HG02938 (cell line): Measurements from ENCODE around the gene SERPINB12.

Experiments
- ATAC-seq: cut with Tn5 transposase; IDR thresholded peaks from one replicate; pipeline ENCODE4 v1.9.1; 2021; ENCODE audit warnings: mild to moderate bottlenecking, moderate library complexity; ENCODE audit not compliant: unreplicated experiment

Gene SERPINB12

GRCh38 chr18:63591725-63592124 is 49.6 kb downstream of the SERPINB12 start:
- no peak for ATAC-seq

DNA sequence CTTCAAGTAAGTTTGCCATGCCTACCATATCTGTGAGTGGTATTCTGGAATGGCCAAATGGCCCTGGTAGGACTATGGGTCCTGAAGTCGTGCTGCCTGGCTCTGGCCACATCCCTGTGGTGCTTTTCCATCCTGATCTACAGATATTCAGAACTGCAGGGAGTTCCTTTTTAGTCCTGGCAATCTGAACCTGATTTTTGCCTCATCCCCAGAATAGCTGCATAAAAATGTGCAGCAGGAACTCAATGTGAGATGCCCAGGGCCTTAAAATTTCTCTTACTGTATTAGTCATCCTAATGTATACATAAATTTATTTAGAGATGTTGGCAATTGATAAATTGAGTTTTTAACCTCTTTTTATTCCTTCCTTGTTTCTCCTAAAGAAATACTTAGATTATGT is 50.3 kb downstream of the SERPINB12 start:
- ATAC-seq: no peak

DNA sequence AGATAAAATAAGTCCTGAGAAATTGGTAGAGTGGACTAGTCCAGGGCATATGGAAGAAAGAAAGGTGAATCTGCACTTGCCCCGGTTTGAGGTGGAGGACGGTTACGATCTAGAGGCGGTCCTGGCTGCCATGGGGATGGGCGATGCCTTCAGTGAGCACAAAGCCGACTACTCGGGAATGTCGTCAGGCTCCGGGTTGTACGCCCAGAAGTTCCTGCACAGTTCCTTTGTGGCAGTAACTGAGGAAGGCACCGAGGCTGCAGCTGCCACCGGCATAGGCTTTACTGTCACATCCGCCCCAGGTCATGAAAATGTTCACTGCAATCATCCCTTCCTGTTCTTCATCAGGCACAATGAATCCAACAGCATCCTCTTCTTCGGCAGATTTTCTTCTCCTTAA is 54.8 kb downstream of the SERPINB12 start:
- ATAC-seq: no peak

DNA sequence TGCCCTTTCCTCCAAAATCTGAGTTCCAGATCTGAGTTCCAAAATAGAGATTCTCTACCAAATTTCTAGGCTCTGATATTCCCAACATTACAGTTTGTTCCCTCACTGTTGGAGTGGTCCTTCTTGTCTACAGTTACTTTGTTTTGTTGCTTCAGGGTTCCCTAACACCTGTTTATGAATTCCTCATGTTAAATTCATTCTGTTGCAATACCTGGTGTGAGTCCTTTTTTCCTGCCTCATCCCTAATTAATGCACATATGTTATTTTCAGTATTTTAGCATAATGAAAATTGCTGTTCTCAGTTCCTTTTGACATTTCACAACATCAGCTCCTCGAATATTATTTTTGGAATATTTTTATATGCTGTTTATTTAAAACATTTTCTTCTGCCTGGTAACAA is 61.2 kb downstream of the SERPINB12 start:
- no peak for ATAC-seq

DNA sequence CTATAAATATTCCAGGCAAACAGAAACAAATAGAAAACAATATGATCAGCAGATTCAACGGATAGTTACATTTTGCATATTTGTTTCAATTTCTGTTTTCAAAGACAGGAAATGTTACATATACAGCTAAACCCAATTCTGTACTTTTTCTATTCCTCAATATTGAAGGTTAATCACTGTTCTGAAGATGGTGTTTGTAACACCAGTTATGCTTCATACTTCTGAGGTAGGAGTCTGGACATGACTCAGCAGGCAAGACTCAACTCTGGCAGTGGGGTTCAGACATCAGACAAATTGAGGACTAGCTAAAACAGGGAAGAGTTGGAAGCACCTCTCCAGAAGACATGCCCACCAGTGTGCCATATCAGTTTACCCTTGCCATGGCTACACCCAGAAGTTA is 61.6 kb downstream of the SERPINB12 start:
- ATAC-seq: peak; percentile 97

DNA sequence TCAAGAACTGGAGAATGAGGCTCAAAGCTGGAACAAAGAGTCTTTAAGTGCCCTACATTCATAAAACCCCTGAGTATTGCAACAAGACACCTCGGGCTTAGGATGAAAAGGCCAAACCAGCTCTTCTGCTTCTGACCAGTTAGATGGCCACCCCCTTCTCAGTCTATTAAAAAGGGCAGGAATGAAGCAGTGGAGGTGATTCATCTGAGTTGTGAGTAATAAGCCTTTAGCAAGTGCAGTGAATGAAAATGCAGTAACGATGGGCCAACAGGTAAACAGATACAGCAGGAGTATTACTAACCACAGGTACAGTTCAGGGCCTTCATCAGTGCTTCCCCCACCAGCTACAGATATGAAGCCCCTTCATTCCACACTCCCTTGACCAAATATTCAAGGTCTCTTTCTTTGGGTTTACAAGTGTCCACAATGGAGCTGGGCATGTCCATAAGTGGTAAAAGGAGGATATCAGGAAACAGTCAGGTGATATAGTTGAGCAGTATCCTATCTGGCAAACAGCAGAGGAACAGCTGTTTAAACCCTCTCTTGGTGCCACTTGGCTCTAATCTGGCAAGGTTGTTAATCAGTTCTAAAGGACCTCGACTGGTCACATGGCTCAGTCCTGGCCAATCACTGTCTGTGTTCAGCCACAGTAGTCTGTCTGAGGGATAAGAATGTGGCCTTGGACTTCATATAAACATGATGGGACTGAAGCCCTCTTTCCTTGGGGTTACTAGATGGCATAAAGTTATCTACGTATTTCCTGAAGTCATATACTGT is 62.8 kb downstream of the SERPINB12 start:
- ATAC-seq: no peak

DNA sequence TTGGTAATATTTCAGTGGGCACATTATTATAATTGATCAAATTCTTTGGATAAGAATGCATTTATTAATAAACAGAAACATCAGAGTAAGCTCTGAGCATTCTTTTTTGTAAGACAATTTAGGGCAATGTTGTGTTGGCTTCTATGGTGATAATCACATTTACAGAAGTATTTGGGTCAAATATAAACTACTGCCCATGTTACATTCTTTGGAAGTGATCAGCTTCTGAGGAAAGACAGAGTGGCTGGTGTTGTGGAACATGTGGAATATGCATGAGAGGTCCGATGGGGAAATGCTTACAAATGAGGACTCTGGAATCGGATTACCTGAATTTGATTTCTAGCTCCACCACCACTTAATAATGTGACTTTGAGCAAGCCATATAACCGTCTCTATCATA is 64.4 kb downstream of the SERPINB12 start:
- no peak for ATAC-seq

DNA sequence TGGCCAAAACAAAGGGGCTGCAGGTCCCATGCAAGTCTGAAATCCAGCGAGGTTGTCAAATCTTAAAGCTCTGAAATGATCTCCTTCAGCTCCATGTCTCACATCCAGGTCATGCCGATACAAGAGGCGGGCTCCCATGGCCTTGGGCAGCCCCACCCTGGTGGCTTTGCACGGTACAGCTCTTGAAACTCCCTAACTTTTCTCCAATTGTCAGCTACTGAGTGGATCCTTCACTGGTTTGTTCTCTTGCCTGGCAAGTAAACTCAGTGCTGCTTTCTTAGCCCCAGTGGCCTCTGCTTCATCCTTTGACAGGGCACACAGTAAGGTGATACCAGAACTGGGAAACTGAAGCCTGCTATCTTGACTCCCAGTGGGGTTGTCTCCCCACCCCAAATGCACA is 71.3 kb downstream of the SERPINB12 start:
- no peak for ATAC-seq

DNA sequence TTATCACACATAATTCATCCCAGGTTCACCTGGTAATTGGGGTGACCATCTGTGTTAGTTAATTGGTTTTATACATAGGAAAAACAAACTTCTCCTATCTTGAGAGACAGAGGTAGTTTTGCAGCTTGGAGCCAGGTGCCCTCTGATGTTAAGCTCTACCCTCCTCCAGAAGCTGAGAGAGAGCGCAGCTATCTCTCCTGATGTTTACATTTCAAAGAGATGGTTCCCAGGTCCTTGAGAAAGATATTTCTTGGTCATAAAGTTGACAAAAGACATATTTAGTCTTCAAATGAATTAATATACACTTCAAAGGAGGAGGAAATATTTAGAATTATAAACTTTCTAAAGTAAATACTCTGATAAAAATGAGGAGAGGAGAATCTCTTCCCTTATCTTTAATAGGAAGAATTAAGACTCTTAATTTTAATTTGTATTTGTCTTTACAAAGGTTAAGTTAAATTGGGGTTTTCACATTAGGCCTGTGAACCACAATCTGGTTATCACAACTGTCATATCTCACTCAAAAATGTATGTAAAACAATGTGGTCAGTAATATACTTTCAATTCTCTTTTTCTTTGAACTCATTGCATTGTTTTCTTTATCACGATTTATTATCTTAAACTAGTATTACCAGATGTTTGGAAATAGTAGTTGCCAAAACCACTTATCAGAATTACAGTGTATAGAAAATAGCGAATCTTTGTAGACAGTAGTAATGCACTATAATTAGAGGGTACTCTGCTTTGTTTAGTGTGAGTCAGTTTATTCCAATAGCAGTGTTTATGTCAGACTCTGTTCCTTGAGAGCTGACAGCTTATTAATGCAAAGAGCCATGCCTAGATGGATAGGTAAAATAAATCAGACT is 75.1 kb downstream of the SERPINB12 start:
- ATAC-seq: peak; percentile 94

GRCh38 chr18:63617915-63618234 is 75.7 kb downstream of the SERPINB12 start:
- ATAC-seq: no peak
